OCI-LY3 (cell line): ENCODE results near the gene TM4SF18.

Source experiments
- H2AFZ ChIP-seq: fragments of 200-600, 300-600 bp; shearing (Covaris generic); 2 replicates; pipeline ENCODE4 v1.6.0; 2014; ENCODE audit warnings: antibody characterized with exemption, low read depth, low read length
- H3K27ac ChIP-seq: fragments of 200-600, 300-600 bp; sonication (generic); 2 replicates; pipeline ENCODE4 v1.5.1; 2014; ENCODE audit warnings: mild to moderate bottlenecking, low read length, moderate library complexity, mixed read lengths
- H3K27me3 ChIP-seq: fragments of 200-600, 300-600 bp; sonication (generic); 2 replicates; pipeline ENCODE4 v1.6.1; 2014; ENCODE audit warnings: low read depth, low read length, mixed read lengths
- H3K36me3 ChIP-seq: fragments of 200-600, 300-600 bp; sonication (generic); replicated peaks from 2 replicates; pipeline ENCODE3; 2014; ENCODE audit warnings: low read depth, low read length, mixed read lengths
- H3K4me1 ChIP-seq: fragments of 300-600, 200-600 bp; sonication (generic); 2 replicates; pipeline ENCODE4 v1.6.1; 2014; ENCODE audit warnings: low read length, mixed read lengths
- H3K4me2 ChIP-seq: fragments of 200-600, 300-600 bp; sonication (generic); 2 replicates; pipeline ENCODE4 v1.6.1; 2014; ENCODE audit warnings: low read length, mixed read lengths
- H3K4me3 ChIP-seq: fragments of 300-600, 200-600 bp; sonication (generic); 2 replicates; pipeline ENCODE4 v1.5.1; 2014; ENCODE audit warnings: antibody characterized with exemption, mild to moderate bottlenecking, low read length, moderate library complexity
- H3K79me2 ChIP-seq: fragments of 300-600, 200-600 bp; shearing (Covaris generic); 2 replicates; pipeline ENCODE4 v1.6.1; 2014; ENCODE audit warnings: mild to moderate bottlenecking, low read length, mixed read lengths
- H3K9ac ChIP-seq: fragments of 300-600, 200-600 bp; shearing (Covaris generic); 2 replicates; pipeline ENCODE4 v1.6.0; 2014; ENCODE audit warnings: mild to moderate bottlenecking, low read length, moderate library complexity
- H3K9me3 ChIP-seq: fragments of 200-600, 300-600 bp; shearing (Covaris generic); 2 replicates; pipeline ENCODE4 v1.6.1; 2014; ENCODE audit warnings: low read length, mixed read lengths; ENCODE audit not compliant: insufficient read depth
- H4K20me1 ChIP-seq: fragments of 200-600, 300-600 bp; sonication (generic); 2 replicates; pipeline ENCODE4 v1.6.1; 2016; ENCODE audit warnings: low read length, mixed read lengths; ENCODE audit not compliant: insufficient read depth
- CTCF ChIP-seq: fragments of 200-600, 300-600 bp; sonication (generic); IDR thresholded peaks from 2 replicates; pipeline ENCODE4 v1.5.1; 2014; ENCODE audit warnings: antibody characterized with exemption, low read length, low read depth
- EZH2phosphoT487 ChIP-seq: fragments of 200-600 bp; shearing (Covaris generic); IDR thresholded peaks from 2 replicates; pipeline ENCODE4 v1.6.1; 2018; ENCODE audit warnings: antibody characterized with exemption, mixed run types, low read depth

TM4SF18 gene

GRCh38 chr3:149276619-149277018 lies 56.8 kb downstream of the TM4SF18 start:
- Histone ChIP-seq H3K79me2 (no peaks in the 10 kb centered on the region), H3K4me2 (no peak overlapping the region), H3K36me3 (no peaks in the 10 kb centered on the region), H2AFZ (no peak overlapping the region), H3K4me1 (peaks cover 3% of the 10 kb centered on the region; the same call in 1 of the 2 replicates), H3K4me3 (no peak overlapping the region), H3K27ac (no peak overlapping the region), H3K9ac (no peak overlapping the region), H3K27me3 (no peaks in the 10 kb centered on the region), H3K9me3 (no peaks in the 10 kb centered on the region), H4K20me1 (no peaks in the 10 kb centered on the region)
- no peak for TF ChIP-seq EZH2phosphoT487
- TF ChIP-seq CTCF, result no peak

DNA sequence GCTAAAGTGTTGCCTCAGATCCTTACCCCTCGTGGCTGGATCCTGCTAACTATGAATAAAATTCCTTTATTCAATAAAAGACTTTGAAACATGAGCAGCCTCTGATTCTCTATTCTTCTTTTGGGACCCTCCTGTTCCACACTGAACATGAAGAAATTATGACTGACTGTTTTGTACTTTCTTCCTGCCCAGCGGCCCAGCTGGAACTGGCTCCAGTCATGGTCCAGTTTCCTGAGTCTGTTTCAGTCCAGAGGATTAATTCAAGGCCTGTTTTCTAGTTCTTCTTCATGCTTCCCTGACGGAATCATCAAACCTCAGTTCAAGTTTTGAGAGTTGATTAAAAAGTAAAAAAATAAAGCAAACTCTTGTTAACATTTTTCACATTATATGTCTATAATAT lies 59.2 kb downstream of the TM4SF18 start:
- peaks cover 3% of the 10 kb centered on the region; the same call in 1 of the 2 replicates for H3K4me1 ChIP-seq
- no peaks in the 10 kb centered on the region for H3K27me3 ChIP-seq
- H2AFZ ChIP-seq, result no peak overlapping the region
- H3K9me3 ChIP-seq, result no peaks in the 10 kb centered on the region
- TF ChIP-seq CTCF (no peak), EZH2phosphoT487 (no peak)
- H3K9ac ChIP-seq, result no peak overlapping the region
- H4K20me1 ChIP-seq, result no peaks in the 10 kb centered on the region
- no peak overlapping the region for H3K27ac ChIP-seq
- H3K4me2 ChIP-seq, result no peak overlapping the region
- no peaks in the 10 kb centered on the region for H3K79me2 ChIP-seq
- H3K36me3 ChIP-seq, result no peaks in the 10 kb centered on the region
- H3K4me3 ChIP-seq, result no peak overlapping the region

- TF ChIP-seq CTCF (peak; percentile 99), EZH2phosphoT487 (no peak)
- Histone ChIP-seq H3K27ac (no peak overlapping the region), H3K79me2 (no peaks in the 10 kb centered on the region), H3K4me2 (no peak overlapping the region), H3K9me3 (no peaks in the 10 kb centered on the region), H3K9ac (no peak overlapping the region), H3K4me3 (no peak overlapping the region), H4K20me1 (no peaks in the 10 kb centered on the region), H3K4me1 (peaks cover 3% of the 10 kb centered on the region; the same call in 1 of the 2 replicates), H3K36me3 (no peaks in the 10 kb centered on the region), H2AFZ (peak overlapping the region; percentile 86), H3K27me3 (no peaks in the 10 kb centered on the region)
Observed at GRCh38 chr3:149273096-149273751, 60.2 kb downstream of the TM4SF18 start.

DNA sequence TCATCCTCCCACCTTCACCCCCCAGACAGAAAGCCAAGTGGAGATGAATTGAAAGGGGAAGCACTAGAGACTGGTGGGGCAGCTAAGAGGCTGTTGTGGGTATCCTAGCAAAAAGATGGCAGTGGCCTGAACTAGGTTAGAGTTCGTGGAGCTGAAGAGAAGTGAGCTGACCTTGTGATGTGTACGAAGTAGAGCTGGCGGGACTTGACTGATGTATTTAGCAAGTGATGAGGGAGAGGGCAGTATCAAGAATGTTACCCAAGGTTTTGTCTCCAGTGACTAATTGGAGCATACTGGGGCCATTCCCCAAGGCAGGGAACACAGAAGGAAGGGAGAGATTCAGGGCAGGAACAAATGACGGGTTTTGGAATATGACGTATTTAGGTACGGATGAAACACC lies 61.8 kb downstream of the TM4SF18 start:
- no peak for TF ChIP-seq EZH2phosphoT487
- TF ChIP-seq CTCF, result no peak
- no peaks in the 10 kb centered on the region for H3K9me3 ChIP-seq
- H3K36me3 ChIP-seq, result no peaks in the 10 kb centered on the region
- H2AFZ ChIP-seq, result no peak overlapping the region
- no peaks in the 10 kb centered on the region for H3K79me2 ChIP-seq
- no peak overlapping the region for H3K4me2 ChIP-seq
- H3K4me1 ChIP-seq, result peaks cover 3% of the 10 kb centered on the region; the same call in 1 of the 2 replicates
- no peak overlapping the region for H3K27ac ChIP-seq
- no peak overlapping the region for H3K9ac ChIP-seq
- no peak overlapping the region for H3K4me3 ChIP-seq
- H3K27me3 ChIP-seq, result no peaks in the 10 kb centered on the region
- H4K20me1 ChIP-seq, result no peaks in the 10 kb centered on the region
